Measurements from ENCODE around the gene KRT71.

- TF ChIP-seq TCF7L2 (IDR thresholded peaks at IDR 0.05; ENCODE audit: low read depth, low read length) (no peak), CTCF (IDR thresholded peaks at IDR 0.05) (no peak), POLR2AphosphoS5 (IDR thresholded peaks at IDR 0.05; ENCODE audit: low read depth, low read length) (no peak), SIN3A (IDR thresholded peaks at IDR 0.05; ENCODE audit: borderline replicate concordance, insufficient read depth, low read depth, low read length) (no peak), REST (IDR thresholded peaks at IDR 0.05; ENCODE audit: insufficient read depth in 1 of 2, low read depth in 2 of 2, low read length in 1 of 2) (no peak)
Measured at GRCh38 chr12:52561880-52562449, 9.0 kb upstream of the KRT71 start.

Measured in Panc1 (cell line).